T-cell (primary cell): Measurements from ENCODE around the gene PROSER2. TPM values are rescaled to one million over a fixed set of nuclear protein-coding genes. Genes with fewer than 3 reads are reported as not detected.
A peak's percentile ranks its signal among the peaks of the same experiment; 100 is the strongest.

Experiments used
- ATAC-seq, 4 experiments: fragments of 200-7000 bp in 3 of 4; fragments of 150-1000 bp in 1 of 4; cut with Tn5 transposase; replicated peaks in 1 of 4; 1 replicate in 3 of 4; 2 replicates in 1 of 4; pipeline ENCODE4 v1.10.0; 2021; ENCODE audit warnings: moderate library complexity in 3 of 4, mild to moderate bottlenecking in 2 of 4, moderate number of reproducible peaks in 1 of 4
- CTCF ChIA-PET, 2 donors: fragments of 300-600 bp; sonication (Branson Sonifier 250); formaldehyde crosslinking; loops; one replicate each; lab custom pipeline; 2022; ENCODE audit warnings: antibody characterized with exemption in 2 of 2; lab: Charles Lee
- POLR2A ChIA-PET, 2 donors: fragments of 300-600 bp; sonication (Branson Sonifier 250); formaldehyde crosslinking; loops; one replicate each; lab custom pipeline; 2022; ENCODE audit warnings: antibody characterized with exemption in 2 of 2; lab: Charles Lee
- DNase-seq, 35 experiments: peaks; one replicate each; pipeline versions ENCODE4 v3.0.0 to v3.0.0-alpha.2; 2013 to 2023
- H3K27ac ChIP-seq: one replicate; pipeline ENCODE4 v1.5.1; 2013; ENCODE audit warnings: low read length
- H3K27me3 ChIP-seq, 2 experiments: replicated peaks in 1 of 2; 1 replicate in 1 of 2; 2 replicates in 1 of 2; pipeline versions ENCODE4 v1.6.1 to v1.7.0; 2013; ENCODE audit warnings: low read length in 1 of 2, mixed read lengths in 1 of 2; ENCODE audit not compliant: control insufficient read depth in 2 of 2, insufficient read depth in 2 of 2; ENCODE audit errors: extremely low read depth in 1 of 2
- H3K36me3 ChIP-seq, 2 donors: 1 replicate in 1 of 2; 2 replicates in 1 of 2; pipeline versions ENCODE4 v1.6.1 to v1.7.0; 2013; ENCODE audit warnings: low read length in 1 of 2; ENCODE audit not compliant: control insufficient read depth in 2 of 2, insufficient read depth in 1 of 2; ENCODE audit errors: extremely low read depth in 1 of 2
- H3K4me1 ChIP-seq, 2 experiments: 1 replicate in 1 of 2; 2 replicates in 1 of 2; pipeline versions ENCODE4 v1.6.1 to v1.7.0; 2013; ENCODE audit warnings: low read length in 2 of 2, mixed read lengths in 1 of 2; ENCODE audit not compliant: insufficient read depth in 2 of 2, control insufficient read depth in 1 of 2; ENCODE audit errors: extremely low read depth in 1 of 2
- H3K4me3 ChIP-seq, 2 donors: 1 replicate in 1 of 2; 2 replicates in 1 of 2; pipeline versions ENCODE4 v1.5.1 to v1.7.0; 2013; ENCODE audit warnings: mild to moderate bottlenecking in 2 of 2, low read length in 1 of 2, moderate library complexity in 1 of 2; ENCODE audit not compliant: control insufficient read depth in 1 of 2; ENCODE audit errors: extremely low read depth in 1 of 2
- H3K9me3 ChIP-seq: 2 replicates; pipeline ENCODE4 v1.7.0; 2013
- H3K27ac Mint-ChIP-seq, 2 donors: one replicate each; pipeline ENCODE4 v1.8.0; 2020 to 2021; ENCODE audit warnings: mild to moderate bottlenecking in 2 of 2, mixed read lengths in 2 of 2
- H3K27me3 Mint-ChIP-seq, 2 donors: one replicate each; pipeline ENCODE4 v1.8.0; 2021 to 2022; ENCODE audit warnings: mixed read lengths in 2 of 2
- H3K36me3 Mint-ChIP-seq: one replicate; pipeline ENCODE4 v1.8.0; 2021; ENCODE audit warnings: mixed read lengths
- H3K4me1 Mint-ChIP-seq, 3 donors: one replicate each; pipeline ENCODE4 v1.8.0; 2020 to 2022; ENCODE audit warnings: mixed read lengths in 3 of 3, mild to moderate bottlenecking in 1 of 3
- H3K4me3 Mint-ChIP-seq, 3 donors: one replicate each; pipeline ENCODE4 v1.8.0; 2020 to 2022; ENCODE audit warnings: mild to moderate bottlenecking in 3 of 3, mixed read lengths in 3 of 3, moderate library complexity in 3 of 3
- H3K9me3 Mint-ChIP-seq, 3 donors: one replicate each; pipeline ENCODE4 v1.8.0; 2020 to 2022; ENCODE audit warnings: mixed read lengths in 3 of 3
- WGBS: methylation state at CpG from one replicate; pipeline ENCODE4 v1.1.5; 2013; ENCODE audit warnings: missing lambda C conversion rate; ENCODE audit not compliant: insufficient coverage; 5-methylcytosine and 5-hydroxymethylcytosine counted together
- total RNA-seq, 35 experiments: library from RNA in 6 of 35; stranded (reverse) in 6 of 35; fragments of 120-200 nt in 1 of 35; gene quantifications; one replicate each; pipeline versions ENCODE4 v1.2.1 to v1.2.4 and lab custom pipeline; 2013 to 2026

PROSER2 gene
- total RNA-seq, 5 donors from 2014 or later (not counting 1 experiment from before 2014, with no cell fraction given): 1.7 to 4.8 (median 4.0) TPM

DNA sequence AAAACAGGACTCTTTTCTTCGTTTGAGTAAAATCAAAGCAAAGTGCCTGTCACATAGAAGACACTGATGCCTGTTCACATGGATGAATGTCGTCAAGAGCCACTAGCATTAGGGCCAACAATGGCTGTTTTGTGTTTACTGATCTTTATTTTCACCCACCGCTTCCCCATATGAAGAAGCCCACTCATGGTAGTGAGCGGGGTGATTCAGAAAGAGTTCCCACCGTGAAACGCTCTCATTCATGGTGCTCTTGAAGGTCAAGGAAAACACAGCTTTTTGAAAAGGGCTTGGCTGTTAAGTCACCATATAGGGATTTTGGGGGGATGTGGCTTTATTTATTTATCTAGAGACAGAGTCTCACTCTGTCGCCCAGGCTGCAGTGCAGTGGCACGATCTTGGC, 12.5 kb downstream of the PROSER2 start:
- Mint-ChIP-seq H3K9me3 (no peaks in the 10 kb centered on the region), H3K27me3 (peaks cover 2 to 6% of the 10 kb centered on the region in 2 donors), H3K27ac (no peak overlapping the region), H3K4me3 (no peak overlapping the region), H3K4me1 (peaks cover 3 to 18% (median 9%) of the 10 kb centered on the region in 3 donors), H3K36me3 (no peaks in the 10 kb centered on the region)
- Histone ChIP-seq H3K4me1 (peaks cover 0 to 4% of the 10 kb centered on the region in 2 experiments), H3K27me3 (peaks cover 0 to 8% of the 10 kb centered on the region in 2 experiments), H3K27ac (no peak overlapping the region), H3K36me3 (no peaks in the 10 kb centered on the region), H3K4me3 (no peak overlapping the region), H3K9me3 (no peaks in the 10 kb centered on the region)
- DNase-seq: no peak
- CTCF ChIA-PET: no interaction called here
- POLR2A ChIA-PET: no interaction called here
- 95% methylated on average over 5 of the region's 8 CpGs for WGBS
- ATAC-seq: no peak

DNA sequence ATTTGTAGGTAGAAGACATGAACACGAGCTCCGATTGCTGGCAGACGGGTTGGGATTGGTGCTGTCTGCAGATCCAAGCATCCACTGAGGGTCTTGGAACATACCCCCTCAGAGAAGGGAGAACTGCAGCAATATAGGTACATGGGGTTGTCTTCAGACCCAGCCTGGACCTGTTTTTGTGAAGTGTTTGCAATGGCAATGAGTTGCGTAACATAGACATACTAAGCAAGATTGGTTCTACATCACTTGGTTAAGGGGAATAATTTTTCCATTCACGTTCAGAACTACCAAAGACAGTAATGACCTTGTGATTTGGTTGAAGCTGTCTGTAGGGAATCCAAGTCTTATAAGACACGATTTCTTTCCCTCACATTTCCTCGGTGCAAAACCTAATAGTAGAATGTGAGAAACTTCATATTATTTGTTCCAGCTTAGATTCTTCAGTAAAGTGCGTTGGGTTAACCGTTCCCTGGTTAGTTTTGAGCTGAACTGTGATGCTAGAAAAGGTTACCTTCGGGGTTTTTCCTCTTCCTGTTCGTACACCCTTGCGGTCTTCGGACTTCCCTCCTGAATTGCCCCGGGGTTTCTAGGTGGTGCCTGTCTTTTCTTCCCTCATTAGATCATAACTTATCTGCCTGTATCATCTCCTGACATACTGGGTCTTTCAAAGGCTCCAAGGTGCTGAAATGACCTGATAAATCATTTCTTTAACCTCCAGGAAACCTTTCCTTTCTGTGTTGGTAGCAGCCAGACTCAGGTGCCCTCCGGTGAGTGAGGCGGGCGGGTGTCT, 14.4 kb downstream of the PROSER2 start:
- peaks cover 0 to 8% of the 10 kb centered on the region in 2 experiments for H3K27me3 ChIP-seq
- CTCF ChIA-PET: interaction anchor here in 1 of 2 donors (1.4 kb wide), 1 partner anchor 18 kb away, joined by 3 read pairs; no protein-coding TSS in a partner anchor
- ATAC-seq (peak in 1 of 4 experiments; percentile 29), DNase-seq (no peak)
- H3K9me3 ChIP-seq: no peaks in the 10 kb centered on the region
- Mint-ChIP-seq H3K4me3 (no peak overlapping the region), H3K27me3 (peaks cover 6% of the 10 kb centered on the region in 2 donors), H3K4me1 (peaks cover 3 to 18% (median 9%) of the 10 kb centered on the region in 3 donors), H3K36me3 (no peaks in the 10 kb centered on the region), H3K9me3 (no peaks in the 10 kb centered on the region), H3K27ac (no peak overlapping the region)
- POLR2A ChIA-PET: no interaction called here
- no peaks in the 10 kb centered on the region for H3K36me3 ChIP-seq
- H3K4me3 ChIP-seq: no peak overlapping the region
- WGBS: 70% methylated on average over 5 of the region's 17 CpGs
- H3K4me1 ChIP-seq: peaks cover 0 to 4% of the 10 kb centered on the region in 2 experiments
- H3K27ac ChIP-seq: no peak overlapping the region

DNA sequence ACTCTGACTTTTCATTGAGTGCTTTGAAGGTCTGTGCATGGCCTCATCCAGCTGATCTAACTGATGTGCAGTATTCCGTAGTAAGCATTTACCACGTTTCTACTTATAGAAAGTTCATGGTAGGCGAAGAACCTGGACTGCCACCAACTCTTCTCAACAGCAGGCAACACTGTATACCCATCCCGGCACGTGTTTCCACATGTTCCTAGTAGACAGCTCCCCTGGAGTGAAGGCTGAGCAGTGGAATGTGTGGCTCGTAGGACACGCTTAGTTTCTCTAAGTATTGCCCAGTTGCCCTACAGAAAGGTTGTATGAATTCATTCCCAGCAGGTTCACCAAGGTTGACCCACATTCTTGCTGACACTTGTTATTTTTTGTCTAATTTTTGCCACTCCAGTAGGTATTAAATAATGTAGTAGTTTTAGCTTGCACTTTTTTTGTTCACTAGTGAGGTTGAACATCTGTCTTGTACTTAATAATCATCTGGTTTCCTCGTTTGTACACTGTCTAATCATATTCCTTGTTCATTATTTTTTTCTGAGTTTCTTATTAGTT, 15.2 kb downstream of the PROSER2 start:
- Histone ChIP-seq H3K36me3 (no peaks in the 10 kb centered on the region), H3K27me3 (peaks cover 0 to 4% of the 10 kb centered on the region in 2 experiments), H3K4me1 (peaks cover 0 to 4% of the 10 kb centered on the region in 2 experiments), H3K9me3 (no peaks in the 10 kb centered on the region), H3K4me3 (no peak overlapping the region), H3K27ac (no peak overlapping the region)
- ChIA-PET CTCF (interaction anchor here in 1 of 2 donors (1.4 kb wide), 1 partner anchor 18 kb away, joined by 3 read pairs; no protein-coding TSS in a partner anchor), POLR2A (interaction anchor here in 1 of 2 donors (0.6 kb wide), 1 partner anchor 214 kb away, joined by 3 read pairs; no protein-coding TSS in a partner anchor)
- H3K4me3 Mint-ChIP-seq: no peak overlapping the region
- H3K4me1 Mint-ChIP-seq: peaks cover 3 to 18% (median 9%) of the 10 kb centered on the region in 3 donors
- 89% methylated on average over 4 of the region's 8 CpGs for WGBS
- H3K27ac Mint-ChIP-seq: no peak overlapping the region
- peaks cover 6% of the 10 kb centered on the region in 2 donors for H3K27me3 Mint-ChIP-seq
- no peaks in the 10 kb centered on the region for H3K36me3 Mint-ChIP-seq
- DNase-seq: no peak
- H3K9me3 Mint-ChIP-seq: no peaks in the 10 kb centered on the region
- no peak for ATAC-seq

DNA sequence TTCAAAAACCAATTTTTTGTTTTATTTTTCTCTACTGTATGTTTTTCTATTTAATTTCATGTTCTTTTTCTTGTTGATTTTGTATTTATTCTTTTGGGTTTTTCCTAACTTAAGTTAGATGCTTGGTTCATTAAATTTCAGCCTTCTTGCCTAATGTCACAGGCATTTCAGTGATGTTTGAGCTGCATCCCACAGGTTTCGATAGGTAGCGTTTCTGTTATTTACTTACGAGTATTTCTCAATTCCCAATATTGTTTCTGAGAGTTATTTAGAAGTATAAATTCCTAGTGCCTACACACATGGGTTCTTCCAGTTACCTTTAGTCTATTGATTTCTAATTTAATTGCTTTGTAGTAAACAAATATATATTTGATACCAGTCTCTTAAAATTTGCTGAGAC, 18.2 kb downstream of the PROSER2 start:
- Mint-ChIP-seq H3K27me3 (peaks cover 7 to 17% of the 10 kb centered on the region in 2 donors), H3K36me3 (no peaks in the 10 kb centered on the region), H3K27ac (no peak overlapping the region), H3K9me3 (no peaks in the 10 kb centered on the region), H3K4me3 (no peak overlapping the region), H3K4me1 (peaks cover 13 to 42% (median 30%) of the 10 kb centered on the region in 3 donors)
- no peaks in the 10 kb centered on the region for H3K9me3 ChIP-seq
- ChIA-PET POLR2A (no interaction called here), CTCF (no interaction called here)
- no CpG with 5 or more reads among the region's 3 CpGs for WGBS
- H3K4me3 ChIP-seq: no peak overlapping the region
- H3K27me3 ChIP-seq: peaks cover 0 to 13% of the 10 kb centered on the region in 2 experiments
- DNase-seq: no peak
- peaks cover 6 to 16% of the 10 kb centered on the region in 2 experiments for H3K4me1 ChIP-seq
- H3K36me3 ChIP-seq: no peaks in the 10 kb centered on the region
- no peak for ATAC-seq
- H3K27ac ChIP-seq: no peak overlapping the region

DNA sequence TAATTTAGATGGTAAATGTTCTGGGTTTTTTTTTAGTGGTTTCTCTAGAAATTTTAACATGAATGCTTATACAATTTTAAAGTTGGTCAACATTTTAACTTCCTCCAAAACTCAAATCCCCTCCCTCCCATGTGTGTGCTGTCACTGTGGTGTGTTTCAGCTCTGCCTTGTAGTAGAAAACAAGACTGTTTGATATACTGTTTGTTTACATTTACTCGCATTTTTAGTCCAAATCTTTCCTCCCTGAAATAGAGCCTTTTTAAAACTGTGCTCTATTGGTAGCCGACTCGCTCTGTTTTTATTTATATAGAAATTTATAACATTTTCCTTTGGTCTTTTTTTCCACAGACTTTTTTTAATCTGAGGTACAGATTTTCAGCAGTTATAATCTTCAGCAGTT, 19.3 kb downstream of the PROSER2 start:
- Histone ChIP-seq H3K27me3 (peaks cover 0 to 13% of the 10 kb centered on the region in 2 experiments), H3K36me3 (no peaks in the 10 kb centered on the region), H3K27ac (no peak overlapping the region), H3K4me3 (no peak overlapping the region), H3K9me3 (no peaks in the 10 kb centered on the region), H3K4me1 (peaks cover 6 to 15% of the 10 kb centered on the region in 2 experiments)
- POLR2A ChIA-PET: no interaction called here
- Mint-ChIP-seq H3K27ac (no peak overlapping the region), H3K4me1 (peaks cover 14 to 37% (median 26%) of the 10 kb centered on the region in 3 donors), H3K4me3 (no peak overlapping the region), H3K9me3 (no peaks in the 10 kb centered on the region), H3K27me3 (peaks cover 7 to 19% of the 10 kb centered on the region in 2 donors), H3K36me3 (peaks cover 3% of the 10 kb centered on the region)
- WGBS: no CpG with 5 or more reads among the region's 3 CpGs
- DNase-seq (no peak), ATAC-seq (no peak)
- CTCF ChIA-PET: no interaction called here

DNA sequence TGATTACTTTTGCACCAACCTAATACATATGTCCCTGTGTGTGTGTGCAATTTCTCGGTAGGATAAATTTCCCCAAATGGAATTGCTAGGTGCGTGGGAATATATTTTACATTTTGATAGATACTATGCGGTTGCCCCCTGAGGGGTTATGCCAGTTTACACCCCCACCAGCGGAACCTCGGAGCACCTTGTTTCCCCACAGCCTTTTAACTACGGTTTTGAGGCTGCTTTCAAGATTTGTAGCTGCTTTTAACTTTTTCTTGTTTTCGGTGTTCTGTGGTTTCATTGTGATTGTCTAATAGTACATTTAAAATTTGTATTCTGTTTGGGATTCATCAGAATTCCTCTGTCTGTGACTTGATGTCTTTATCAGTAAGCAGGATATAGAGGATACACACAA, 22.0 kb downstream of the PROSER2 start:
- peak in 1 of 4 experiments; percentile 63 for ATAC-seq
- POLR2A ChIA-PET: no interaction called here
- H3K27me3 Mint-ChIP-seq: peaks cover 21 to 30% of the 10 kb centered on the region in 2 donors

More for the DNA sequence above, 22.0 kb downstream of the PROSER2 start:
- H3K4me3 Mint-ChIP-seq: peak overlapping the region in 1 of 3 donors; percentile 56
- Histone ChIP-seq H3K36me3 (no peaks in the 10 kb centered on the region), H3K4me3 (no peak overlapping the region), H3K27ac (no peak overlapping the region), H3K9me3 (no peaks in the 10 kb centered on the region), H3K27me3 (peaks cover 0 to 16% of the 10 kb centered on the region in 2 experiments), H3K4me1 (peaks cover 6 to 12% of the 10 kb centered on the region in 2 experiments)
- DNase-seq: peak in 6 of 35 experiments; percentile 10 to 24 (median 18)
- CTCF ChIA-PET: no interaction called here
- whole genome bisulfite sequencing: no CpG with 5 or more reads among the region's 7 CpGs
- peaks cover 11 to 27% (median 21%) of the 10 kb centered on the region in 3 donors for H3K4me1 Mint-ChIP-seq
- H3K9me3 Mint-ChIP-seq: no peaks in the 10 kb centered on the region
- no peak overlapping the region for H3K27ac Mint-ChIP-seq
- peaks cover 3% of the 10 kb centered on the region for H3K36me3 Mint-ChIP-seq
